ENCODE measurements around the gene ARHGAP44.

ARHGAP44 gene, protein sequence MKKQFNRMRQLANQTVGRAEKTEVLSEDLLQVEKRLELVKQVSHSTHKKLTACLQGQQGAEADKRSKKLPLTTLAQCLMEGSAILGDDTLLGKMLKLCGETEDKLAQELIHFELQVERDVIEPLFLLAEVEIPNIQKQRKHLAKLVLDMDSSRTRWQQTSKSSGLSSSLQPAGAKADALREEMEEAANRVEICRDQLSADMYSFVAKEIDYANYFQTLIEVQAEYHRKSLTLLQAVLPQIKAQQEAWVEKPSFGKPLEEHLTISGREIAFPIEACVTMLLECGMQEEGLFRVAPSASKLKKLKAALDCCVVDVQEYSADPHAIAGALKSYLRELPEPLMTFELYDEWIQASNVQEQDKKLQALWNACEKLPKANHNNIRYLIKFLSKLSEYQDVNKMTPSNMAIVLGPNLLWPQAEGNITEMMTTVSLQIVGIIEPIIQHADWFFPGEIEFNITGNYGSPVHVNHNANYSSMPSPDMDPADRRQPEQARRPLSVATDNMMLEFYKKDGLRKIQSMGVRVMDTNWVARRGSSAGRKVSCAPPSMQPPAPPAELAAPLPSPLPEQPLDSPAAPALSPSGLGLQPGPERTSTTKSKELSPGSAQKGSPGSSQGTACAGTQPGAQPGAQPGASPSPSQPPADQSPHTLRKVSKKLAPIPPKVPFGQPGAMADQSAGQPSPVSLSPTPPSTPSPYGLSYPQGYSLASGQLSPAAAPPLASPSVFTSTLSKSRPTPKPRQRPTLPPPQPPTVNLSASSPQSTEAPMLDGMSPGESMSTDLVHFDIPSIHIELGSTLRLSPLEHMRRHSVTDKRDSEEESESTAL
- 0 to 0.44 (median 0.27) reads per million in 4 experiments for total RNA-seq

GRCh38 chr17:12789481-12790248 is at the start of gene ARHGAP44:
ARHGAP44 (plus strand) TSS chr17:12789498; CDS start chr17:12789839, 341 bp downstream.
- no peak for DNase-seq

DNA sequence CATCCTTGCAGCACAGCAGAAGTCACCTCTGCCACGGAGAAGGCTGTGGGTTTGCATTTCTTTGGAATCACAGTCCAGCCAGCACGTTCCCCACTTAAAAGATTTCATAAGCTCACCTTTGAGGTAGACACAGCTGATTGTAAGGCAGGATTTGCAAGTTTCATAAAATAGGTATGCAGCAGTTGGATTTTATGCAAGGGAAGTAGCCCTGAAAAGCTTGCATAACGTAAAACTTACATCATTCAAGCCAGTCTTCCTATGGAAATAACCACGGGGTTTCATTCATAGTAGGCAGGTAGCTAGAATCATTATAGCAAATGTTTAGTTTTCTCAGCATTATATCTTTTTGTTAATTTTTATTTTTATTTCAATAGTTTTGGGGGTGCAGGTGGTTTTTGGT is 49.8 kb upstream of the ARHGAP44 start:
- DNase-seq = no peak

DNA sequence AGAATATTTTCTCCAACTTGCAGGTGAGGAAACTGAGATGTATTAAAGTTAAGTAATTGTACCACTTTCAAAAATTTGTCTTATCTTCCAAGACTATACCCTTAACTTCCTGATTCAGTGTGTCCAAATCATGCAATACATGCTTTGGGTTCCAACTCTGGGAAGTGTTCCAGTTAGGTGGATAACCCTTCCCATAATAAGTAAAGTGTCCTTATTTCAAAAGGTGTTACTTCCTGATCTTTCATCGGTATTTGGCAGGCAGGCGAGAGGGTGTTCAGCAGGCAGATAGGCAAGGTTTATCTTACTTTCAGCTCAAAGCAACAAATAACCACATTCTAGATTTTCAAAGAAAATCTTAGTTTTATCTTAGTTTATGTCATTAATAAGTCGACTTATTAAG is 46.3 kb upstream of the ARHGAP44 start:
- DNase-seq = no peak

DNA sequence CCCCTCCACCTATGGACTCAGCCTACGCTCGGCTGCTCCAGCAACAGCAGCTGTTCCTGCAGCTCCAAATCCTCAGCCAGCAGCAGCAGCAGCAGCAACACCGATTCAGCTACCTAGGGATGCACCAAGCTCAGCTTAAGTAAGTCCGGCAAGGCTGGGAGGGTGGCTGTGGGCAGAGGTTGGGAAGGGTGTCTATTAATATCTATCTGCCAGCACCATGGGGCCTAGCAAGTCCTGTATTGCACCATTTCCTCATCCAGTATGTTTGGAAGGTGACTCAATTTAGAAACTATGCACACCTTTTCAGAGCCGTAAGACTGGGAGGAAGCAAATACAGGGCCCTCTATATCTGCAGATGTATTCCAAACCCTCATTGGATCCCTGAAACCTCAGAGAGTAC is 45.0 kb upstream of the ARHGAP44 start:
- DNase-seq = no peak

GRCh38 chr17:12744786-12745185 is 44.5 kb upstream of the ARHGAP44 start:
- no peak for DNase-seq

DNA sequence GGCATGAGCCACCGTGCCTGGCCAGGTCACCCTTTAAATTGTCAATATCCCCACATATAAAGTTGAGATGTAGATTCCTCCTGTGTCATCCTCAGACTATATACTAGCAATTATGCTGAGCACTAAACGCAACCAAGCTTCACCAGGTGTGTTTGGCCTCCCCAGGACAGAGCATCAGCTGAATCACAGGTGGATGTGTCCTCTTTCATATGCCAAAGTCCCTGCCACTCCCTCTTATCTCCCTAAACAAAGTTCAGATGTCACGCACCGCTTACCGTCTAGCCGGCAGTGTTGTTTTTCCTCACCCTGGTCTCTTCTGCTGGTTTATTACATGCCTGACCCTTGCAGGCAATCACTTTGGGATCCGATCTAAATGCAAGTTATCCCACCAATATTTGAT is 43.8 kb upstream of the ARHGAP44 start:
- DNase-seq = no peak

GRCh38 chr17:12756786-12757185 is 32.5 kb upstream of the ARHGAP44 start:
- DNase-seq = no peak

DNA sequence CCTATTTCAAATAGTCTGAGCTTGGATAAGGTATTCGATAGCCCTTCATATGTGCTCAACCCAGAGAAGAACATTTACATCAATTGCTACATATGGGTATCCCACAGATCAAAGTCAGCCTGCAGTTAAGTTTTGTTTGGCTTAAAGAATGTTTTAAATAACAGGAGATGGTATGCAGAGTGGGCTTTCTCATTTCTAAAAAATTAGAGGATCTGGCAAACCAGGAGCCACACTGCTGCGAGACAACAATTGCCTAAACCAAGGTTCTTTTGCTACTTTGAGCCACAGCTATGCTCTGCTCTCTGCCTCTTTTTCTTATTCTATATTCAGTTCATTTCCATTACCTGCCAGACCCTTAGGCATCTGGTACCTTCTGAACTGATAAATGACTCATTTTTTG is 30.2 kb upstream of the ARHGAP44 start:
- DNase-seq = no peak

DNA sequence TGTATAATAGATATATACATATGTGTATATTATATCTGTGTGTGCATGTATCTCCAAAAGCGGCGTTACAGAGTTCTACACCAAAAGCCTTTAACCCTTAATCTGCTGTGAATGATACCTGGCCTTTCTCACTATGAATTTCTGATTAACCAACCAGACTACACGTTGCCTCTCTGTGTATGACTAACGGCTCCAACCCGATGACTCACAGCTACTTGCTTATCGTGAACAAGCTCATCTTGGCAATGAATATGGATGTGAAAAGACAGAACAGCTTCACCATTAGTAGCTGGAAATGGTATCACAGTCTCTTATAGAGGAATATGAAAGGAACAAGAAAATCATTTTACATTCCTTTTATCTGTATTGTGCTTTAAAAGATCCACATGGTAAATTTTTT is 23.8 kb upstream of the ARHGAP44 start:
- no peak for DNase-seq

GRCh38 chr17:12768255-12768654 is 21.0 kb upstream of the ARHGAP44 start:
- no peak for DNase-seq

DNA sequence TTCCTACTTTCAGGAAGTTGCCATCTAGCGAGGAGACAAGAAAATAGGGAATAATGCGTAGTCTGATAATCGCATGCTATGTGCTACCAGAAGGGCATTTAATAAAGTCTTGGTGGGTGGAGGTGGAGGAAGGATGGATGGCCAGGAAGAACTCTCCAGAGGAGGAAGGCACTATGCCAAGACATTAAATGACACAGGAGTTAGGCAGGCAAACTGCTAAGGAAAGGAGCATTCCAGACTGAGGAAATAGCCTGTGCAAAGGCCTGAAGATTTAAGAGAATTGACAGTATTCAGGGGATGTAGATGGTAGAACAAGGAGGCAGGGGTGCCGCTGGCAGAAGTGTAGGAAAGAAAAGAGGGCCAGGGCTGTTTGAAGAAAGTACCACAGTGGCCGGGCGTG is 19.3 kb upstream of the ARHGAP44 start:
- DNase-seq = no peak

GRCh38 chr17:12773153-12773552 is 16.1 kb upstream of the ARHGAP44 start:
- DNase-seq = no peak

GRCh38 chr17:12789075-12789480 is 220 bp upstream of the ARHGAP44 start:
- no peak for DNase-seq

DNA sequence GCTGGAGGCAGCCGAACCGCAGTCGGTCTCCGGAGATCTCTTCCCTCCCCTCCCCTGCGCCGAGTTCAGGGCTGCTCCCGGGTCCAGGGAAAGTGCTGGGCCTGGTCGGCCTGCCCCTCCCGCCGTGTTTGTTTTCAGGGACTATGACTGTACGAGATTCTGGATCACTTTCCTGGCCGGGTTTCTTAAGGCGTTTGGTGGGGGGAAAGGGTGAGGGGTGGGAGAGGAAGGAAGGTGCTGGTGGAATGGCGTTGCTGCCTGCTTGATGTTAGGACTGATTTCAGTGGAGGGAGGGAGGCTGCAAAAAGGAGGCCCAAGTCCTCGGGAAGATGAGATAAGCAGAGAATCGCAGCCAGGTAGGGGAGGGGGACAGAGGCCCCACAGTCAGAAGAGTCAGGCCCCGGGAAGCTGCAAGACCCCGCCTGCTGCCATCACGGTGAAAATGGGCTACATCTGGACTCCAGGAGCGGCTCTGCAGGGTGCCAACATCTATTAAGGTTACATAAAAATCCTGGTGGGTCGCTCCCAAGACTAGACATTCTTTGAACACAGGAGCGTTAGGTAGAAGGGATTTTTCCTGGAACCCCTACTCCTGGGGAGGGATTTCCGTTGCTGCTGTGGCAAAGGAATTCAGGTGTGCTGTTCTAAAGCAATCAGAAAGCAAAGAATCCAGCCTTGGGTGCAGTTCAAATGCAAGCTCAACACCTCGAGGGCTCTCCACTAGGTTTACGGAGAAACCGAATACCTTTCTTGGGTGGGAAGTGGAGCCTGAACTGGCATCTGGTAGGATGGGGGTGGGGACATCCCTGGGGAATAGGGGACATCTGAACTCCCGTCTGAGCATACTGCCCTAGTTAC is 1.2 kb downstream of the ARHGAP44 start:
- DNase-seq = no peak

DNA sequence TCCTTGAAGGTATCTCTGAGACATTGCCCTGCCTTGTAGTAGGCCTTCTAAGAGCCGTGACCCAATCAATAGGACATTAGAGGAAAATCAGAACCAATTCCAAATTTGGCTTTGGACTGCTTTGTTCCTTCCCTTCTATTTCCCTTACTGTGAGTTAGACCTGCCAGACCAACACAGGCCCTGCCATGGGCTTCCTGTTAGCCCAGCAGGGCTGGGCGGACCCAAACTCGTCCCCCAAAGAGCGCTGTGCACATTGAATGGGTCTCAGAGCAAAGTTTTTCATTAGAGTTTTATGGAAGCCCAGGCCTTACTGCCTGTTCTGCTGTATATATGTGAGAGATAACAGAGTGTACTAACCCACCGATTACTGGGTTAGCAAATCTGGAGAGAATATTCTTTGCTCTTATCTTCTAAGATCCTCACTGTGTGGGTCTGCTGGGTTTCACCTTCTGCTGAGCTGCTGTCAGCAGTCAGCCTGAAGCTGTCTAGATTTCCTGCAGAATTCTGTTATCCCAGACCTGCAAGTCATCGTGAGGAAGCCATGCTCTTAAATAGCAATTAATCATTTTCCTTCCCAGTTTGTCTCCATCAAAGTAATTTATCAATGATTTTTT is 5.7 kb downstream of the ARHGAP44 start:
- DNase-seq = no peak

DNA sequence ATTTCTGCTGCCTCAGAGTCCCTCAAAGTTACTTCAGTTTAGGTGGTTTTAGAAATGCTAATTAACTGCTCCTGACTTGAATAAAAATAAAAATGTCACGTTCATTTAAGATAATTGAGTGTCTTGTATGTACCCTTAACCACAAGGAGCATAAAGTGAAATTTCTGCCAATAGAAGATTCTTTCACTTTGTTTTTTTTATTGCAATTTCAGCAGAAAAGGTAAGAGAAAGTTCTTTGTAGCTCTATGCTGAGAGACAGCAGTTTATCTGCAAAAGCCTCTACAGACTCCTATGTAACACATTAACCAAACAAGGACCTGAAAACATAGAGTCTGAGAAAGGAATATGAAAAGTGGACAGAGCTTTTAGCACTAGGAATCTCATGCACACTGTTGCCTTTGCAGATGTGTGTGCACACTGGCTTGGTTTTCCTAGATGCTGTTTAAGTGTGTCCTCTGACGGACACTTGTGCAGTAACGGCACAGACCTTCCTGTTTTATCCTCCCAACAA is 11.6 kb downstream of the ARHGAP44 start:
- DNase-seq = no peak

DNA sequence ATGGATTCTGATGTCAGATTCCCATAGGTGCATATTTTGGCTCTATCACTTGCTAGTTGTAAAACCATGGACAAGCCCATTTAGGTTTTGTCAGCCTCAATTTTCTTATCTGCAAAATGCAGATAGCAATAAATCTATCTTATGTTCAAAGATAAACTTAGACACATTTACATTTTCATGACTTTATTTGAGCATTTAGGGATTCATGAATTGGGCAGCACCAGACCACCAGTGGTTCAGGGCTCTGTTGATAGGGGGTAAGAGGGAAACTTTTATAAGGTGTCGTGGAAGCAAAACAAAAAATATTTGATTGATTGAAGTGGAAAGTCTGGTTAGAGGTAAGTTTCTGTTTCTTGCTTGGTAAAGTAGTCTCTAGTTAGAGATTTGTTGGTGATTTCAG is 17.3 kb downstream of the ARHGAP44 start:
- no peak for DNase-seq

GRCh38 chr17:12808723-12809122 is 19.4 kb downstream of the ARHGAP44 start:
- DNase-seq = no peak

DNA sequence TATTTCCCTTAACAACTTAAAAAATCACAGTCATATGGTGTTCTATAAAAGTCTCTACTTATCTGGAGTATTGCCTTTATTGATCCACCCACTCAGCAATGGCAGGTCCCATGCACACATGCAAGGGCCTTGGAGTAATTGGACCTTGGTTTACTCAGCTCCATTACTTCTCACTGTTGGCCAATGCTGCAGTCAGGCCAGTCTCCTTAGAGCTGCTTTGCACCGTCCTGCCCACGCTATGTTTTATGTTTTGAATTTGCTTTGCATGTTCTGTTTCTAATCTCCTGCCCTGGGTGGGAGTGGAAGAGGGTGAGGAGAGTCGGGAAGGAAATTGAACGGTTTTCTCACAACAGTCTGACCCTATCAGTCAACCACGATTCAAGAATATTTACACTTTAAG is 23.6 kb downstream of the ARHGAP44 start:
- DNase-seq = no peak

GRCh38 chr17:12813664-12814063 is 24.4 kb downstream of the ARHGAP44 start:
- DNase-seq = no peak

DNA sequence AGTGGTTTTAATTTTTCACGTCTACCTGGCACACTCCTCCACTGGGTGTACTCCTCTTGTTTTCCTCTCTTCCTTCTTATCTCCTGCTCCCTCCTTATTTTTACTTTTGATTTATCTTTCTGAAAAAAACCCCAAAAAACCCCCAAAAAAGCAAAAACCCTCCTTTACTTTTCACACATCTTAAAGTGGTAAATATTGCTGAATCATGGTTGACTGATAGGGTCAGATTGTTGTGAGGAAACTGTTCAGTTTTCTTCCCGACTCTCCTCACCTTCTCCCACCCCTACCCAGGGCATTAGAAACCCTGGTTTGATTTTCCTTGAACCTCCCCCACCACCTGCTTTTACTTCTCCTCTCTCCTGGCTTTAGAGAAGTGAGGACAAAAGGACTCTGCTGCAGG is 25.4 kb downstream of the ARHGAP44 start:
- DNase-seq = no peak

Measured in effector CD8-positive, alpha-beta T cell (primary cell).